HCT116 (cell line): Measurements from ENCODE around the gene GNAT1. TPM values are rescaled to one million over a fixed set of nuclear protein-coding genes. Genes with fewer than 3 reads are reported as not detected.

Experiments used
- ATAC-seq: fragments of 200-7000 bp; cut with Tn5 transposase; 2 replicates; pipeline ENCODE4 v1.9.1; 2020; ENCODE audit warnings: mild to moderate bottlenecking, moderate library complexity
- BruUV-seq: library from RNA; stranded (reverse); fragments of 400-500 nt; replicated peaks from 2 replicates; lab custom pipeline; 2021; lab: Mats Ljungman, UMichigan
- CTCF ChIA-PET: fragments of 300-600 bp; sonication (Branson Sonifier 250); formaldehyde crosslinking; loops from one replicate; lab custom pipeline; 2021; ENCODE audit warnings: antibody characterized with exemption; lab: Charles Lee
- POLR2A ChIA-PET: fragments of 300-600, 350-600 bp; sonication (Branson Sonifier 250); formaldehyde crosslinking; loops from one replicate; lab custom pipeline; 2021; ENCODE audit warnings: antibody characterized with exemption; lab: Charles Lee
- RAD21 ChIA-PET, 2 experiments: fragments of 300-600 bp; sonication (Branson Sonifier 250); formaldehyde crosslinking; loops; one replicate each; lab custom pipeline; 2023; ENCODE audit warnings: low total read pairs in 2 of 2; ENCODE audit not compliant: uncharacterized antibody in 2 of 2, unreplicated experiment in 2 of 2, low non-redundant PET in 1 of 2; lab: Charles Lee
- DNase-seq: peaks from one replicate; pipeline ENCODE4 v3.0.0-alpha.2; 2010; ENCODE audit warnings: low read depth, low spot score
- H2AFZ ChIP-seq: fragments of 200-600 bp; shearing (Covaris generic), sonication (generic); 2 replicates; pipeline ENCODE4 v1.6.1; 2017; ENCODE audit warnings: low read depth, mixed run types, mixed read lengths, antibody characterized with exemption, low read length; ENCODE audit not compliant: poor library complexity, severe bottlenecking
- H3K27ac ChIP-seq: 2 replicates; pipeline ENCODE4 v1.5.1; 2012; ENCODE audit warnings: low read depth, low read length
- H3K27me3 ChIP-seq: fragments of 200-600 bp; sonication (generic); 2 replicates; pipeline ENCODE4 v1.6.1; 2016; ENCODE audit warnings: mixed run types, low read length, mixed read lengths; ENCODE audit not compliant: insufficient read depth
- H3K36me3 ChIP-seq, 2 experiments: fragments of 200-500 bp in 1 of 2; fragments of 200-600 bp in 1 of 2; sonication (Bioruptor generic) in 1 of 2; sonication (generic) in 1 of 2; 2 replicates each; pipeline versions ENCODE4 v1.5.1 to v1.6.1; 2014 to 2016; ENCODE audit warnings: low read length in 2 of 2, inconsistent platforms in 1 of 2, mixed read lengths in 1 of 2, mixed run types in 1 of 2; ENCODE audit not compliant: insufficient read depth in 2 of 2, control insufficient read depth in 1 of 2
- H3K4me1 ChIP-seq, 2 experiments: fragments of 200-600 bp in 1 of 2; sonication (generic) in 1 of 2; 2 replicates each; pipeline versions ENCODE4 v1.5.1 to v1.6.1; 2012 to 2017; ENCODE audit warnings: low read length in 2 of 2, inconsistent platforms in 1 of 2, mild to moderate bottlenecking in 1 of 2, mixed read lengths in 1 of 2, mixed run types in 1 of 2, moderate library complexity in 1 of 2; ENCODE audit not compliant: insufficient read depth in 2 of 2, control insufficient read depth in 1 of 2
- H3K4me2 ChIP-seq: fragments of 200-600 bp; sonication (generic); 2 replicates; pipeline ENCODE4 v1.6.1; 2017; ENCODE audit warnings: mixed run types, low read length, mixed read lengths
- H3K4me3 ChIP-seq, 2 experiments: fragments of 200-600 bp in 1 of 2; sonication (generic) in 1 of 2; replicated peaks in 1 of 2; 2 replicates each; pipeline ENCODE4 v1.5.1; 2011 to 2016; ENCODE audit warnings: low read length in 2 of 2, control low read depth in 1 of 2, low read depth in 1 of 2, mild to moderate bottlenecking in 1 of 2, mixed read lengths in 1 of 2, mixed run types in 1 of 2
- H3K79me2 ChIP-seq: fragments of 200-600 bp; sonication (generic); 2 replicates; pipeline ENCODE4 v1.6.1; 2017; ENCODE audit warnings: mild to moderate bottlenecking, mixed run types, low read length, moderate library complexity, mixed read lengths; ENCODE audit not compliant: insufficient read depth
- H3K9ac ChIP-seq: fragments of 200-600 bp; sonication (generic); 2 replicates; pipeline ENCODE4 v1.6.1; 2016; ENCODE audit warnings: low read length, mixed read lengths
- H3K9me2 ChIP-seq: fragments of 200-600 bp; sonication (generic), shearing (Covaris generic); 2 replicates; pipeline ENCODE4 v1.6.1; 2017; ENCODE audit warnings: mixed run types, mild to moderate bottlenecking, moderate library complexity; ENCODE audit not compliant: insufficient read depth
- H3K9me3 ChIP-seq, 2 experiments: fragments of 200-500 bp in 1 of 2; fragments of 200-600 bp in 1 of 2; sonication (Bioruptor generic) in 1 of 2; sonication (generic) in 1 of 2; 2 replicates each; pipeline ENCODE4 v1.6.1; 2014 to 2017; ENCODE audit warnings: low read length in 2 of 2, mixed read lengths in 2 of 2, inconsistent platforms in 1 of 2, low read depth in 1 of 2, mild to moderate bottlenecking in 1 of 2, mixed run types in 1 of 2, moderate library complexity in 1 of 2; ENCODE audit not compliant: control insufficient read depth in 1 of 2, insufficient read depth in 1 of 2
- H4K20me1 ChIP-seq: fragments of 200-600 bp; sonication (generic), shearing (Covaris generic); 2 replicates; pipeline ENCODE4 v1.6.1; 2017; ENCODE audit warnings: mixed run types, mild to moderate bottlenecking, moderate library complexity; ENCODE audit not compliant: insufficient read depth
- CBX3 ChIP-seq: IDR thresholded peaks from 2 replicates; pipeline ENCODE4 v1.6.1; 2012; ENCODE audit warnings: low read depth
- CEBPB ChIP-seq: IDR thresholded peaks from 2 replicates; pipeline ENCODE4 v1.6.1; 2012; ENCODE audit warnings: low read depth
- EGR1 ChIP-seq: IDR thresholded peaks from 2 replicates; pipeline ENCODE4 v1.6.1; 2012; ENCODE audit warnings: low read depth
- EZH2 ChIP-seq: fragments of 200-600 bp; sonication (generic); IDR thresholded peaks from 2 replicates; pipeline ENCODE4 v1.6.1; 2017; ENCODE audit warnings: antibody characterized with exemption, mixed run types
- EZH2phosphoT487 ChIP-seq: fragments of 200-600 bp; IDR thresholded peaks from 2 replicates; pipeline ENCODE4 v1.6.1; 2018; ENCODE audit warnings: antibody characterized with exemption, borderline replicate concordance
- JUND ChIP-seq: IDR thresholded peaks from 2 replicates; pipeline ENCODE4 v1.6.1; 2012
- POLR2AphosphoS5 ChIP-seq: IDR thresholded peaks from 2 replicates; pipeline ENCODE4 v1.6.1; 2011; ENCODE audit warnings: mild to moderate bottlenecking, low read depth, low read length, moderate library complexity
- RAD21 ChIP-seq: IDR thresholded peaks from 2 replicates; pipeline ENCODE4 v1.6.1; 2012; ENCODE audit warnings: low read depth, mild to moderate bottlenecking
- SIN3A ChIP-seq: IDR thresholded peaks from 2 replicates; pipeline ENCODE4 v1.6.1; 2012; ENCODE audit warnings: low read depth
- SP1 ChIP-seq: IDR thresholded peaks from 2 replicates; pipeline ENCODE4 v1.6.1; 2012; ENCODE audit warnings: low read depth
- SRF ChIP-seq: IDR thresholded peaks from 2 replicates; pipeline ENCODE4 v1.6.1; 2012; ENCODE audit warnings: low read depth
- TCF7L2 ChIP-seq: IDR thresholded peaks from 2 replicates; pipeline ENCODE4 v1.7.0; 2011; ENCODE audit warnings: borderline replicate concordance, inconsistent platforms; ENCODE audit not compliant: insufficient read depth, insufficient read length; ENCODE audit errors: extremely low read depth
- YY1 ChIP-seq: IDR thresholded peaks from 2 replicates; pipeline ENCODE4 v1.6.1; 2011; ENCODE audit warnings: low read length, low read depth, moderate library complexity, mild to moderate bottlenecking; ENCODE audit not compliant: insufficient replicate concordance; ENCODE audit errors: extremely low read depth
- ZFX ChIP-seq: fragments of 450-650 bp; IDR thresholded peaks from 2 replicates; pipeline ENCODE4 v1.6.1; 2017
- ZNF274 ChIP-seq: fragments of 200-500 bp; sonication (Bioruptor generic); IDR thresholded peaks from 2 replicates; pipeline ENCODE4 v1.6.1; 2014; ENCODE audit warnings: mild to moderate bottlenecking, low read depth, low read length, inconsistent platforms
- intact Hi-C: fragments of 100-400 bp; cut with micrococcal nuclease; formaldehyde crosslinking; loops from 2 replicates; pipeline ENCODE4 v1.10.0; 2022
- total RNA-seq: library from RNA; stranded (reverse); gene quantifications from one replicate; pipeline ENCODE4 v1.2.1, GENCODE V29; 2021; ENCODE audit not compliant: unreplicated experiment
- TF ChIP-seq, protein P1 (sequence below): IDR thresholded peaks from 2 replicates; pipeline ENCODE4 v1.6.1; 2011; ENCODE audit warnings: mild to moderate bottlenecking, low read length, moderate library complexity; ENCODE audit not compliant: insufficient replicate concordance; ENCODE audit errors: extremely low read depth
- TF ChIP-seq, protein P2 (sequence below), 3 experiments: fragments of 200-600 bp in 1 of 3; sonication (generic) in 1 of 3; IDR thresholded peaks in 2 of 3; conservative IDR thresholded peaks in 1 of 3; 2 replicates each; pipeline ENCODE4 v1.5.1; 2012 to 2017; ENCODE audit warnings: low read depth in 2 of 3, low read length in 2 of 3, antibody characterized with exemption in 1 of 3, borderline replicate concordance in 1 of 3, control low read depth in 1 of 3, mild to moderate bottlenecking in 1 of 3, mixed read lengths in 1 of 3, mixed run types in 1 of 3, moderate library complexity in 1 of 3; ENCODE audit not compliant: insufficient read depth in 1 of 3
- TF ChIP-seq, protein P3 (sequence below): IDR thresholded peaks from 2 replicates; pipeline ENCODE4 v1.6.1; 2012
- TF ChIP-seq, protein P4 (sequence below): IDR thresholded peaks from 2 replicates; pipeline ENCODE4 v1.6.1; 2012; ENCODE audit warnings: low read depth
- TF ChIP-seq, protein P5 (sequence below): IDR thresholded peaks from 2 replicates; pipeline ENCODE4 v1.6.1; 2012

The GNAT1 gene
- total RNA-seq, 1 experiment from 2014 or later, result not detected

DNA sequence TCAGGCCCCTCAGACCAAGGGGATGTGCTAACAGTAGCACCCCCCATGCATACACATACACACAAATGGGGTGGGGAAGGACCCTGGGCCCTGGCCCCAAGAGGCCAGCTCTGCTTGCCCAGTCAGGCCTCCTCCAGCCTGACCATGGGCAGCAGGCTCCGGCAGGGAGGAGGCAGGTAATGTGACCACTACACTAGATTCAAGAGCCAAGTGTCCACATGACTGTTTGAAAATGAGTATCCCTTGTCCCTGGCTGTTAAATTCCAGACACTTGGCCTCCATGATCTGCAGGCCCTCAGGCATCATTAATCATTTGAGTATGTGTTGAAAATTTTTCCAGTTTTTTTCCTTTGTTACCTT is 30.7 kb downstream of the GNAT1 start:
- H3K27me3 ChIP-seq, result no peaks in the 10 kb centered on the region
- no peaks in the 10 kb centered on the region for H3K9me3 ChIP-seq
- H3K9ac ChIP-seq, result no peak overlapping the region
- no peak overlapping the region for H3K27ac ChIP-seq
- no peak overlapping the region for H3K4me3 ChIP-seq
- H3K36me3 ChIP-seq, result no peaks in the 10 kb centered on the region
- POLR2A ChIA-PET, result no interaction called here
- no TSS peak for BruUV-seq
- ATAC-seq (no peak), DNase-seq (no peak)
- H3K4me1 ChIP-seq, result peaks cover 2 to 16% of the 10 kb centered on the region in 2 experiments; a peak in 2 of 4 replicates
- H2AFZ ChIP-seq, result no peak overlapping the region
- H3K9me2 ChIP-seq, result no peaks in the 10 kb centered on the region
- H4K20me1 ChIP-seq, result no peaks in the 10 kb centered on the region
- no peak overlapping the region for H3K4me2 ChIP-seq
- RAD21 ChIA-PET, result interaction anchor here in 1 of 2 experiments (1.7 kb wide), 1 partner anchor 27 kb away, joined by 9 read pairs; no protein-coding TSS in a partner anchor
- intact Hi-C loops, result no loop called here
- CTCF ChIA-PET, result interaction anchor here (0.7 to 4.1 kb wide), 2 partner anchors 24 to 27 kb away, joined by 3 to 26 read pairs; no protein-coding TSS in a partner anchor
- no peaks in the 10 kb centered on the region for H3K79me2 ChIP-seq
- TF ChIP-seq, protein P1, sequence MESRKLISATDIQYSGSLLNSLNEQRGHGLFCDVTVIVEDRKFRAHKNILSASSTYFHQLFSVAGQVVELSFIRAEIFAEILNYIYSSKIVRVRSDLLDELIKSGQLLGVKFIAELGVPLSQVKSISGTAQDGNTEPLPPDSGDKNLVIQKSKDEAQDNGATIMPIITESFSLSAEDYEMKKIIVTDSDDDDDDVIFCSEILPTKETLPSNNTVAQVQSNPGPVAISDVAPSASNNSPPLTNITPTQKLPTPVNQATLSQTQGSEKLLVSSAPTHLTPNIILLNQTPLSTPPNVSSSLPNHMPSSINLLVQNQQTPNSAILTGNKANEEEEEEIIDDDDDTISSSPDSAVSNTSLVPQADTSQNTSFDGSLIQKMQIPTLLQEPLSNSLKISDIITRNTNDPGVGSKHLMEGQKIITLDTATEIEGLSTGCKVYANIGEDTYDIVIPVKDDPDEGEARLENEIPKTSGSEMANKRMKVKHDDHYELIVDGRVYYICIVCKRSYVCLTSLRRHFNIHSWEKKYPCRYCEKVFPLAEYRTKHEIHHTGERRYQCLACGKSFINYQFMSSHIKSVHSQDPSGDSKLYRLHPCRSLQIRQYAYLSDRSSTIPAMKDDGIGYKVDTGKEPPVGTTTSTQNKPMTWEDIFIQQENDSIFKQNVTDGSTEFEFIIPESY, result no peak
- TF ChIP-seq JUND, result no peak
- TF ChIP-seq, protein P2, sequence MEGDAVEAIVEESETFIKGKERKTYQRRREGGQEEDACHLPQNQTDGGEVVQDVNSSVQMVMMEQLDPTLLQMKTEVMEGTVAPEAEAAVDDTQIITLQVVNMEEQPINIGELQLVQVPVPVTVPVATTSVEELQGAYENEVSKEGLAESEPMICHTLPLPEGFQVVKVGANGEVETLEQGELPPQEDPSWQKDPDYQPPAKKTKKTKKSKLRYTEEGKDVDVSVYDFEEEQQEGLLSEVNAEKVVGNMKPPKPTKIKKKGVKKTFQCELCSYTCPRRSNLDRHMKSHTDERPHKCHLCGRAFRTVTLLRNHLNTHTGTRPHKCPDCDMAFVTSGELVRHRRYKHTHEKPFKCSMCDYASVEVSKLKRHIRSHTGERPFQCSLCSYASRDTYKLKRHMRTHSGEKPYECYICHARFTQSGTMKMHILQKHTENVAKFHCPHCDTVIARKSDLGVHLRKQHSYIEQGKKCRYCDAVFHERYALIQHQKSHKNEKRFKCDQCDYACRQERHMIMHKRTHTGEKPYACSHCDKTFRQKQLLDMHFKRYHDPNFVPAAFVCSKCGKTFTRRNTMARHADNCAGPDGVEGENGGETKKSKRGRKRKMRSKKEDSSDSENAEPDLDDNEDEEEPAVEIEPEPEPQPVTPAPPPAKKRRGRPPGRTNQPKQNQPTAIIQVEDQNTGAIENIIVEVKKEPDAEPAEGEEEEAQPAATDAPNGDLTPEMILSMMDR (IDR thresholded peaks at IDR 0.05 in 2 of 3, conservative IDR thresholded peaks at IDR 0.05 in 1 of 3; ENCODE audit: borderline replicate concordance in 1 of 3, insufficient read depth in 1 of 3, low read depth in 2 of 3, low read length in 2 of 3), result no peak
- TF ChIP-seq, protein P3, sequence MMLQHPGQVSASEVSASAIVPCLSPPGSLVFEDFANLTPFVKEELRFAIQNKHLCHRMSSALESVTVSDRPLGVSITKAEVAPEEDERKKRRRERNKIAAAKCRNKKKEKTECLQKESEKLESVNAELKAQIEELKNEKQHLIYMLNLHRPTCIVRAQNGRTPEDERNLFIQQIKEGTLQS, result no peak
- TF ChIP-seq SP1, result no peak
- no peak for TF ChIP-seq CBX3
- TF ChIP-seq ZNF274, result no peak
- no peak for TF ChIP-seq EGR1
- no peak for TF ChIP-seq EZH2phosphoT487
- no peak for TF ChIP-seq SIN3A
- TF ChIP-seq, protein P4, sequence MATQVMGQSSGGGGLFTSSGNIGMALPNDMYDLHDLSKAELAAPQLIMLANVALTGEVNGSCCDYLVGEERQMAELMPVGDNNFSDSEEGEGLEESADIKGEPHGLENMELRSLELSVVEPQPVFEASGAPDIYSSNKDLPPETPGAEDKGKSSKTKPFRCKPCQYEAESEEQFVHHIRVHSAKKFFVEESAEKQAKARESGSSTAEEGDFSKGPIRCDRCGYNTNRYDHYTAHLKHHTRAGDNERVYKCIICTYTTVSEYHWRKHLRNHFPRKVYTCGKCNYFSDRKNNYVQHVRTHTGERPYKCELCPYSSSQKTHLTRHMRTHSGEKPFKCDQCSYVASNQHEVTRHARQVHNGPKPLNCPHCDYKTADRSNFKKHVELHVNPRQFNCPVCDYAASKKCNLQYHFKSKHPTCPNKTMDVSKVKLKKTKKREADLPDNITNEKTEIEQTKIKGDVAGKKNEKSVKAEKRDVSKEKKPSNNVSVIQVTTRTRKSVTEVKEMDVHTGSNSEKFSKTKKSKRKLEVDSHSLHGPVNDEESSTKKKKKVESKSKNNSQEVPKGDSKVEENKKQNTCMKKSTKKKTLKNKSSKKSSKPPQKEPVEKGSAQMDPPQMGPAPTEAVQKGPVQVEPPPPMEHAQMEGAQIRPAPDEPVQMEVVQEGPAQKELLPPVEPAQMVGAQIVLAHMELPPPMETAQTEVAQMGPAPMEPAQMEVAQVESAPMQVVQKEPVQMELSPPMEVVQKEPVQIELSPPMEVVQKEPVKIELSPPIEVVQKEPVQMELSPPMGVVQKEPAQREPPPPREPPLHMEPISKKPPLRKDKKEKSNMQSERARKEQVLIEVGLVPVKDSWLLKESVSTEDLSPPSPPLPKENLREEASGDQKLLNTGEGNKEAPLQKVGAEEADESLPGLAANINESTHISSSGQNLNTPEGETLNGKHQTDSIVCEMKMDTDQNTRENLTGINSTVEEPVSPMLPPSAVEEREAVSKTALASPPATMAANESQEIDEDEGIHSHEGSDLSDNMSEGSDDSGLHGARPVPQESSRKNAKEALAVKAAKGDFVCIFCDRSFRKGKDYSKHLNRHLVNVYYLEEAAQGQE, result no peak
- TF ChIP-seq CEBPB, result no peak
- TF ChIP-seq EZH2, result no peak
- TF ChIP-seq, protein P5, sequence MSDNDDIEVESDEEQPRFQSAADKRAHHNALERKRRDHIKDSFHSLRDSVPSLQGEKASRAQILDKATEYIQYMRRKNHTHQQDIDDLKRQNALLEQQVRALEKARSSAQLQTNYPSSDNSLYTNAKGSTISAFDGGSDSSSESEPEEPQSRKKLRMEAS, result no peak
- no peak for TF ChIP-seq ZFX
- no peak for TF ChIP-seq SRF
- no peak for TF ChIP-seq POLR2AphosphoS5
- TF ChIP-seq YY1, result no peak
- TF ChIP-seq TCF7L2, result no peak
- no peak for TF ChIP-seq RAD21
